Activated CD4-positive, alpha-beta T cell treated with anti-CD3 and anti-CD28 coated beads, Interleukin-2, amount 50 U/mL, for 48 hours (primary cell): Measurements from ENCODE around the gene KCNIP1.

Experiments used
- DNase-seq, 2 experiments: peaks; one replicate each; pipeline ENCODE4 v3.0.0-alpha.2; 2020

The KCNIP1 gene

GRCh38 chr5:170571281-170571731 is 67.5 kb downstream of the KCNIP1 start:
- DNase-seq: no peak

DNA sequence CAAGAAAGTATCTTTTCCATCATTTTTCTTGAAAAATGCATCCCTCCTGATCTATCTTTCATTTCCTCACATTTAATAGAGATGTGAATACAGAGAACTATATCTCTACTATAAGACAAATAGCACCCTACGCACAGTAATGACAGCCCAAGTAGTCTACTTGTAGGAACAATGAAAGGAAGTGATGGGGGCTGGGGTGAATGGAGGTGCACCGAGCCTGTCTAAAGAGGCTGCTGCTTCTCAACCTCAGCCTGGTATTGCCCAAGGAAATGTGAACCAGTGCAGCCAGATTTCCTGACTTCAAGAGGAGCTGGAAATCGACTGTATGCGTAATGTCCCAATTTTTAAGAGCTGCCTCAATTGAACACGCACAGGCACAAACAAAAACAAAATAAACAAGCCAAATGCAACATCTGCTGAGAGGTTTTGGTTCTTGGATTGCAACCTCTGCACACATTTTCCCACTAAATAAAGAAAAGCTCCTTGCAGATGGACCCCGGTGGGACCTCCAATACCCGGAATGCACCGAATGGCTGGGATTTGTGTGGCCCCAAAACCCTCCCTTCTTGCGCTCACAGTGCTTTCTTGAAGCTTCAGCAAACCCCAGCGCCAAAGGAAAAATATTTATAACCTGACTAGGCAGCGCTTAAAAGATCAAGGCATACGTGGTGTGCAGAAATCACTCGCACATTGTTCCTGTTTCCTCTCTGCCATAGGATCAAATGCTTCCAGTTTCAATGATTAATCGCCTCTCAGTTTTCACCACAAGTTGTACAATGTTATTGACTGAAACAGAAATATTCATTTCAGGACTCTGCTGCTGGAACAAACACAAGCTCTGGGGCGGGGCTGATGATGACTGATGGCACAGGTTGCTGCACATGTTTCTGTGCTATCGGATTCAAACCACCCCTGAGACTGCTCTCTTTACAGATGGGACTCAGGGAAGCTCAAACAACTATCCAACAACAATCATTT is 68.3 kb downstream of the KCNIP1 start:
- DNase-seq: peak; percentile 77 to 85

DNA sequence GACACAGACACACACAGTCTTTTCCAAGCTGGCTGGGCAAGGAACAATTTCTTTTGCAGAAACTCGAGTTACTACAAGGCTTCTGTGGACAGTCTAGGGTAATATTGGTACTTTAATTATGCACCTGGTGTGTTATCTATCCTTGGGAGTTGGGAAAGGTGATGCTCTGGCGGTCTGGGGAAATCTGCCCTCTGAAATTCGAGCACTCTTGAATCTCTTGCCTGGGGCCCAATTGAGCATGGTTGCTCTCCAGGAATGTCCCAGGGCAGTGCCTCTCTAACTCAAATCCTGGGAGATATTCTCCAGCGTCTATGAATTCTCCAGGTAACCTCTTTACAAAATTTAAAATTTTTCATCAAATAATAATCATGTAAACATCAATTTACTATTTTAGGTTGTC is 69.3 kb downstream of the KCNIP1 start:
- no peak for DNase-seq

GRCh38 chr5:170573660-170574059 is 69.8 kb downstream of the KCNIP1 start:
- no peak for DNase-seq

DNA sequence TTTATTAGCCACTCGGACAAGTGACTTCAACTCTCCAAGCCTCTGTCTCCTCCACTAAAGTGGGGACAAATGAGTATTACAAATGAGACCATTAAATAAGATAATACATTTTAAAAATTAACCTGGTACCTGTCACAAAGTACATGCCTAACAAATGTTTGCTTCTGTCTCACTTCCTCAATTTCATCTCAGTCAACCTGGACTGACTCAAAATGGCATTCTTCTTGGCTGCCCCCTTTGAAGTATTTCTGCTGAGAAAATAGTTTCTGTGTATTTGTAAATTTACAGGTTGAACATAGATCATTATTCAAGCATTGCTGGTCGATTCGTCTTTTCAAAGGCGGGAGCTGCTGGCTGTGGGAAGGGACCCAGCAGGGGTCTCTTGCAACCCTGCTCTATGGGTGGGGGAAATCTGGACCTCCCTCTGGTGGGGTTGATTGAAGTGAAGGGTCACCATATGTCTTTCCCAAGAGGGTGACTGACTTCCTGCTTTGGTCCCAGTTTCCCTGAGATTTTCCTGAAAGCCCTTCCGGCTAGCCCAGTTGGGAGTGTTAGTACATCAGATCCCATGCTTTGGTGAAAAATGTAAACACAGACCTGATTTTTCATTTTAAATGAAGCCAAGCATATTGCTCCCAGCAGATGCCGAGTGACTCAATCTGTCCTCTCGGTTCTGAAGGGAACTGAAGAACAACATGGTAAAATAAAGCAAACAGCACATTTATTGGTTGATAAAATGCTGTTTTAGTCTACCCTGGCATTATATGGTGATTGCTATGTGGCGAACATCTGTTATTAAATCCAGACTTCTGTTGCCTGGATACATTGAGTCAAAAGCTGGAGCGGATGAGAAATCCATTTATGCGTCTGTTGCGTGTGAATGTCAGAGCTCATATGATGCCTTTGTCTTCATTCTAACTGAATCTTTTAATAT is 73.0 kb downstream of the KCNIP1 start:
- no peak for DNase-seq

DNA sequence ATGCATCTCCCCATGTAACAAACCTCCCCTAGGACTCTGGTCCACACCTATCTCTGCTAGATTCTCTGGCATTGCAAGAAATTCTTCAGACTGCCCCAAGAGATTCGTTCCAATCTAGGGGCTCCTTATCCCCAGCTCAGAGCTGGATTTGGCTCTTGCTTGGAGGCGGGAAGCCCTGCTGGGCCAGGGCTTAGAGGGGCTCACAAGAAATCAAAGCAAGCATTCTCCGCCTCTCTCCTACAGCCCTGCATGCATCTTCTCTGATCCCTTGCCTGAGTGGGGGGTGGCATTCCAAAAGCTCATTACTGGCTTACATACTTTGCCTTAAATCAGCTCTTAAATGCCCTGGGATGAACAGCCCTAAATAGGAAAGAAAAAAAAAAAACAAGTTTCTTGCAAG is 75.8 kb downstream of the KCNIP1 start:
- DNase-seq: no peak

- DNase-seq: no peak
Observed at GRCh38 chr5:170581211-170581610, 77.4 kb downstream of the KCNIP1 start.

GRCh38 chr5:170582644-170583330 is 79.0 kb downstream of the KCNIP1 start:
- DNase-seq: no peak

DNA sequence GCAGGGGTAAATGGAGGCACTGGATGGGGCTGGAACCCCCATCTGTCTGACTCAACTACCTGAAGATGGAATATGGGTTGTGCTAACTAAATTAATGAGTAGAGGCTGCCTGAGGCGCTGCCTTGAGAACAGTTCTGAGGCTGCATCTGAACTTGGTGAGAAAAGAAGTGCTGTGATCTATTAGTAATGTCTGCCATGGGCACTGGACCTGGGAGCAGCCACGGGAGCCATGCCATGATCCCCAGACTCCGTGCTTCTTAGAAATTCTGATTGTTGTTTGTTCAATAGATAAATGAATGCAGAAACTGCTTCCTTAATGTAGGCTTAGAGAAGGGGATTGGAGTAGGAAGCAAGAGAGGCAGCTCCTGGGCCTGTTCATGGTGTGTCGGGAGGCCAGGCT is 80.2 kb downstream of the KCNIP1 start:
- no peak for DNase-seq

- no peak for DNase-seq
Observed at GRCh38 chr5:170584450-170585058, 80.7 kb downstream of the KCNIP1 start.

- DNase-seq: no peak
Observed at GRCh38 chr5:170585273-170585948, 81.6 kb downstream of the KCNIP1 start.

DNA sequence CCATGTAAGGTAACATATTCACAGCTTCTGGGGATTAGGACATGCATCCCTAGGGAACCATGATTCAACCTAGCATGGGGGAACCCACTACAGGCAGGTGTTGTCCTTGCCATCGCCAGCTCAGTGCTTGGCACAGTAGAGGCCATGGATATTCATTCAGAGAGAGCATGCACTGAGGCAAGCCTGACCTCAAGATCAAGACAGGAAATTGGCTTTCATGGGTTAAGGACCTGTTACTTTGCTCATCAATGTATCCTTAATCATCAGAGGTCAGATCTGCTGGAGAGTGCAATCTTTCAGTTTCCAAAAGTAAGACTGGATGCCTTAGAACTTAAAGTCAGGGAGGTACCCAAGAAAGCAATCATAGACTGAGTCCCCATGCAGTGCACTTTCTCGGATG is 84.0 kb downstream of the KCNIP1 start:
- no peak for DNase-seq

- DNase-seq: no peak
Observed at GRCh38 chr5:170589643-170590042, 85.8 kb downstream of the KCNIP1 start.

DNA sequence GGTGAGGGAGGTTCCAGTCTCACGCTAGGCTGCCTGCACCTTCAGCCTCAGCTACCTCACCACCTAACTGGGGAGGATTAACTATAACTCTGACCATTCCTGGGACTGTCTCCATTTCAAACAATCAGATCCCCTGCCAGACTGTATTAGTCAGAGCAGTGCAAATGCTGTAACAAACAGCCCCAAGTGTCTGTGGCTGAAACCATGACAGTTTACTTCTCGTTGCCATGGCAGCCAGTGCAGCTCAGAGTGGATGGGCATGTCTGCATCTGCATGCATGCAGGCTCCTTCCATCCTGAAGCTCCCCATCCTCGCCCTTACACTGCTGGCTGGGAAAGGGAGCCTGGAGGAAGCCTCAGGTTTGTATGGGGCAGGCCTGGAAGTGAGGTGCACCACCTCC is 86.7 kb downstream of the KCNIP1 start:
- DNase-seq: no peak

GRCh38 chr5:170591054-170591453 is 87.2 kb downstream of the KCNIP1 start:
- no peak for DNase-seq

DNA sequence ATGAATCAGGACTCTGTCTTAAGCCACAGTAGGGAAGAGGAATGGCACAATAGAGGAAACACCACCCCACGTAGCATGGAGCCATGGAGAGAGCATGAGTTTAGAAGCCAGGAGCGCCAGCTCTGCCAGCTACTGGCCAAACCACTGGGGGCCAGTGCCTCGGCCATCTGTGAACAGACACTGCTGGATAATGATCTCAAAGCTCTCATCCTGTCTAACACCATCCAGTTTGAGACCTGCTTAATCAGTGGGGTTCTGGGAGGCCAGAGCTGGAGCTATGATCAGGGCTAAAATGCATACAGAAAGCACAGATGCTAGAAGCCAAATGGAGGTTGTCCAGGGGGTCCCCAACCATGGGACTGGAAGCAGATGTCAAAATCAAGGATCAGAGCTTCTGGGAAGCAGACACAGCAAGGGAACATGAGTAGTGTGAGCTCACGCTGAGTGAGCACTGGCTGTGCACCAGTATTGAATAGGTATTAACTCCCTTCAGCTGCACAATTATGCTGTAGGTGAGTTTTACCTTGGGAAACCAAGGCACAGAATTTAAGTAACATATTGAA is 92.7 kb downstream of the KCNIP1 start:
- no peak for DNase-seq

- DNase-seq: peak; percentile 55 to 71
Observed at GRCh38 chr5:170597109-170597751, 93.4 kb downstream of the KCNIP1 start.

- no peak for DNase-seq
Observed at GRCh38 chr5:170597872-170598271, 94.1 kb downstream of the KCNIP1 start.

GRCh38 chr5:170599756-170600155 is 95.9 kb downstream of the KCNIP1 start:
- DNase-seq: no peak

DNA sequence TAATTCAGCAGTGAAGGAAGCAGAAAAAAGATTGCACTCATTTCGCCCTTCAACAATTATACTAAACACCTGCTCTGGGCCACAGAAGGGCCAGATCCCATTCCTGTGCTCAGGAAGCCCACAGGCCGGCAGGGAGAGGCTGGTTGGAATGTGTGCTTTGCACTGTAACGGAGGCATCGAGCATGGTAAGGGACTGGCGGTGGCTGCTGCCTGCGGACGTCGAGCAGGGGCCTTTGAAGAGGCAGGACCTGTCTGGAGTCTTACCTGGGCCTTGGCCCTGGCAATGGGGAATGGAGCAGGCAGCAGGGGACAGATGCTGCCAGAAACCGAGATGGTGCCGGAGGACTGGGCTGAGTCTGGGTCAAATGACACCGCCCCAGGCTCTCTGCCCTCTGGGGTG is 97.8 kb downstream of the KCNIP1 start:
- DNase-seq: no peak

- DNase-seq: no peak
Observed at GRCh38 chr5:170603109-170603508, 99.3 kb downstream of the KCNIP1 start.
